ENCODE measurements around the gene CACNA2D3. TPM values are rescaled to one million over a fixed set of nuclear protein-coding genes. Genes with fewer than 3 reads are reported as not detected.

The CACNA2D3 gene
- total RNA-seq, 6 donors from 2014 or later, result 2.9 to 16.8 (median 4.9) TPM

- no peaks in the 10 kb centered on the region for H3K4me1 ChIP-seq
- H3K27me3 ChIP-seq, result no peaks in the 10 kb centered on the region
- no peak overlapping the region for H3K27ac ChIP-seq
- no peaks in the 10 kb centered on the region for H3K36me3 ChIP-seq
- TF ChIP-seq EP300 (IDR thresholded peaks at IDR 0.05), result no peak
- no peak for TF ChIP-seq POLR2AphosphoS5 (IDR thresholded peaks at IDR 0.05)
- no peak for TF ChIP-seq CTCF (IDR thresholded peaks at IDR 0.05)
- no peak for TF ChIP-seq POLR2A (IDR thresholded peaks at IDR 0.05)
- H3K4me3 ChIP-seq, result no peak overlapping the region
- WGBS, 2 donors, result 56 to 63% methylated on average over 8 to 9 of the region's 9 CpGs
- DNase-seq (peak in 1 of 2 donors; percentile 2), ATAC-seq (ENCODE audit: low FRiP score in 2 of 2) (no peak)
- no peaks in the 10 kb centered on the region for H3K9me3 ChIP-seq
Observed at GRCh38 chr3:54198556-54198955, 76.2 kb downstream of the CACNA2D3 start.

GRCh38 chr3:54202054-54202453, 79.7 kb downstream of the CACNA2D3 start:
- H3K27me3 ChIP-seq, result no peaks in the 10 kb centered on the region
- no peak overlapping the region for H3K27ac ChIP-seq
- H3K9me3 ChIP-seq, result no peaks in the 10 kb centered on the region
- 62 to 63% methylated on average over 5 of the region's 5 CpGs for WGBS, 2 donors
- no peak for TF ChIP-seq EP300 (IDR thresholded peaks at IDR 0.05)
- no peak for TF ChIP-seq CTCF (IDR thresholded peaks at IDR 0.05)
- TF ChIP-seq POLR2A (IDR thresholded peaks at IDR 0.05), result no peak
- H3K4me1 ChIP-seq, result no peaks in the 10 kb centered on the region
- no peak overlapping the region for H3K4me3 ChIP-seq
- no peaks in the 10 kb centered on the region for H3K36me3 ChIP-seq
- DNase-seq, result no peak
- ATAC-seq (ENCODE audit: low FRiP score in 2 of 2), result no peak

- no peak for DNase-seq
- ATAC-seq (ENCODE audit: low FRiP score in 2 of 2), result no peak
- 58 to 68% methylated on average over 5 of the region's 5 CpGs for WGBS, 2 donors
- TF ChIP-seq EP300 (IDR thresholded peaks at IDR 0.05) (no peak), POLR2AphosphoS5 (IDR thresholded peaks at IDR 0.05) (no peak), POLR2A (IDR thresholded peaks at IDR 0.05) (no peak), CTCF (IDR thresholded peaks at IDR 0.05) (no peak)
- H3K4me3 ChIP-seq, result no peak overlapping the region
- H3K27ac ChIP-seq, result no peak overlapping the region
- H3K9me3 ChIP-seq, result no peaks in the 10 kb centered on the region
- H3K27me3 ChIP-seq, result no peaks in the 10 kb centered on the region
- no peaks in the 10 kb centered on the region for H3K36me3 ChIP-seq
- H3K4me1 ChIP-seq, result no peaks in the 10 kb centered on the region
Observed at GRCh38 chr3:54202651-54203248, 80.4 kb downstream of the CACNA2D3 start.

GRCh38 chr3:54206874-54207273, 84.5 kb downstream of the CACNA2D3 start:
- H3K36me3 ChIP-seq, result no peaks in the 10 kb centered on the region
- TF ChIP-seq EP300 (IDR thresholded peaks at IDR 0.05) (no peak), POLR2A (IDR thresholded peaks at IDR 0.05) (no peak), POLR2AphosphoS5 (IDR thresholded peaks at IDR 0.05) (no peak), CTCF (IDR thresholded peaks at IDR 0.05) (no peak)
- H3K9me3 ChIP-seq, result no peaks in the 10 kb centered on the region
- 67 to 83% methylated on average over 1 of the region's 1 CpG for WGBS, 2 donors
- DNase-seq (no peak), ATAC-seq (ENCODE audit: low FRiP score in 2 of 2) (no peak)
- no peak overlapping the region for H3K27ac ChIP-seq
- no peak overlapping the region for H3K4me3 ChIP-seq
- no peaks in the 10 kb centered on the region for H3K27me3 ChIP-seq
- no peaks in the 10 kb centered on the region for H3K4me1 ChIP-seq

GRCh38 chr3:54211097-54211496, 88.7 kb downstream of the CACNA2D3 start:
- Histone ChIP-seq H3K9me3 (no peaks in the 10 kb centered on the region), H3K4me3 (no peak overlapping the region), H3K4me1 (no peaks in the 10 kb centered on the region), H3K36me3 (no peaks in the 10 kb centered on the region), H3K27ac (no peak overlapping the region), H3K27me3 (no peaks in the 10 kb centered on the region)
- DNase-seq (no peak), ATAC-seq (ENCODE audit: low FRiP score in 2 of 2) (no peak)
- TF ChIP-seq POLR2AphosphoS5 (IDR thresholded peaks at IDR 0.05) (no peak), EP300 (IDR thresholded peaks at IDR 0.05) (no peak), CTCF (IDR thresholded peaks at IDR 0.05) (no peak), POLR2A (IDR thresholded peaks at IDR 0.05) (no peak)
- 30 to 36% methylated on average over 1 of the region's 1 CpG for WGBS, 2 donors

All from upper lobe of left lung (tissue), 6 donors.